HG03469 (cell line): ENCODE results near the gene CST7.
"Not testable (repeated sequence)": the region's sequence is repeated elsewhere in the genome, so short reads cannot be mapped to it uniquely, and the experiment has no call there.

Experiments
- ATAC-seq: cut with Tn5 transposase; IDR thresholded peaks from one replicate; pipeline ENCODE4 v1.9.1; 2021; ENCODE audit warnings: mild to moderate bottlenecking, moderate library complexity, moderate number of reproducible peaks; ENCODE audit not compliant: unreplicated experiment

The CST7 gene

GRCh38 chr20:24999568-24999967 is 50.5 kb downstream of the CST7 start:
- no peak for ATAC-seq

DNA sequence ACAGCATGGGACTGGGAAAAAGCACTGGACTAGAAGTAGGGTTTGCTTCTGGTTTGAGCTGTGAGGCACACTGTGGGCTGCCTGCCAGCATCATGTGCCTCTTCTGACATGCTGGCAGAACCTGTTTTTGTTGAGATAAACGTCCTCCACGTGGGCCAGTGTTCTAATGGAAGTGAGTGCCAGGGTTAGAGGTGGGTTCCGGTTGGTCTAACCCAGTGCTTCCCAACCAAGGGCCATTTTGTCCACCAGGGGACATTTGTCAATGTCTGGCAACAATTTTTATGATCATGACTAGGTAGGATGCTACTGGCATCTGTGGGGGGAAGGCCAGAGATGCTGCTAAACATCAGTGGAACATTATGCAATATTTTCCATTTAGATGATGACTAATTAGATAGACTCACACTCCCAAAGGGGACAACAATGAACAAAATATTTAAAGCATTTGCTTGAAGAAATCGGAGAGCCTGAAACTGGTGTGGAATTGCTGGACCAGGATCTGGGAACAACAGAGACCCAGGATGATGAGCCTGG is 51.3 kb downstream of the CST7 start:
- ATAC-seq = no peak

DNA sequence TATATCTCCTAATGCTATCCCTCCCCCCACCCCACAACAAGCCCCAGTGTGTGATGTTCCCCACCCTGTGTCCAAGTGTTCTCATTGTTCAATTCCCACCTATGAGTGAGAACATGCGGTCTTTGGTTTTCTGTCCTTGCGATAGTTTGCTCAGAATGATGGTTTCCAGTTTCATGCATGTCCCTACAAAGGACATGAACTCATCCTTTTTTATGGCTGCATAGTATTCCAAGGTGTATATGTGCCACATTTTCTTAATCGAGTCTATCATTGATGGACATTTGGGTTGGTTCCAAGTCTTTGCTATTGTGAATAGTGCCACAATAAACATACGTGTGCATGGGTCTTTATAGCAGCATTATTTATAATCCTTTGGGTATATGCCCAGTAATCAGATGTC is 52.3 kb downstream of the CST7 start:
- ATAC-seq = not testable (repeated sequence)

GRCh38 chr20:25003002-25003401 is 53.9 kb downstream of the CST7 start:
- ATAC-seq = no peak

DNA sequence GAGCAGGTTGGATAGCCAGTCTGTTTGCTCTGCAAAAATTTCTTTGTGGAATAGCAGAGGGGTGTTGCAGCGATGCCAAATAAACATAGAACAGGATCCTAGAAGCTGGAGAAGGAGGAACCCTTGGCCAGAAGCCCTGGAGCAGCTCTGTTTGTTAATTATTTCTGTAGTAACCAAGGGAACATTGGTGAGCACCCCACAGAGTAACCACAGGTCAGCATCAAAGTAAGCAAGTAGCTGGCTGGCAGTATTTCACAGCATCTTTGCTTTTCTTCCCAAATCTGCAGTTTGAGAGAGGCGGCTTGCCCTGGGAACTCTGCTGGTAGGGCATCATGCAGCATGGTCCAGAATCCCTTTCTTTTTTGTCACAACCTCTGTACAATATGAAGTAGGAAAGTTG is 56.2 kb downstream of the CST7 start:
- no peak for ATAC-seq

- no peak for ATAC-seq
Measured at GRCh38 chr20:25005661-25006060, 56.6 kb downstream of the CST7 start.

GRCh38 chr20:25006431-25007167 is 57.5 kb downstream of the CST7 start:
- no peak for ATAC-seq

- ATAC-seq = no peak
Measured at GRCh38 chr20:25007491-25008305, 58.6 kb downstream of the CST7 start.

GRCh38 chr20:25008388-25009217 is 59.5 kb downstream of the CST7 start:
- no peak for ATAC-seq
